GM10248 (cell line): ENCODE results near the gene TRAP1.

Experiments
- CTCF ChIA-PET: fragments of 300-600 bp; sonication (Branson Sonifier 250); formaldehyde crosslinking; extraction: SDS; loops from one replicate; lab custom pipeline; 2021; ENCODE audit warnings: antibody characterized with exemption; lab: Yijun Ruan, JAX
- POLR2A ChIA-PET: fragments of 350-650 bp; sonication (Branson Sonifier 250); formaldehyde crosslinking; extraction: SDS; loops from one replicate; lab custom pipeline; 2020; ENCODE audit warnings: antibody characterized with exemption; lab: Yijun Ruan, JAX
- DNase-seq: peaks from one replicate; pipeline ENCODE4 v3.0.0; 2012; ENCODE audit errors: extremely low spot score
- TF ChIP-seq, protein P1 (sequence below): IDR thresholded peaks from 2 replicates; pipeline ENCODE4 v1.5.1; 2012; ENCODE audit warnings: mild to moderate bottlenecking, low read depth; ENCODE audit errors: extremely low read depth, missing control alignments, control extremely low read depth

Gene TRAP1

DNA sequence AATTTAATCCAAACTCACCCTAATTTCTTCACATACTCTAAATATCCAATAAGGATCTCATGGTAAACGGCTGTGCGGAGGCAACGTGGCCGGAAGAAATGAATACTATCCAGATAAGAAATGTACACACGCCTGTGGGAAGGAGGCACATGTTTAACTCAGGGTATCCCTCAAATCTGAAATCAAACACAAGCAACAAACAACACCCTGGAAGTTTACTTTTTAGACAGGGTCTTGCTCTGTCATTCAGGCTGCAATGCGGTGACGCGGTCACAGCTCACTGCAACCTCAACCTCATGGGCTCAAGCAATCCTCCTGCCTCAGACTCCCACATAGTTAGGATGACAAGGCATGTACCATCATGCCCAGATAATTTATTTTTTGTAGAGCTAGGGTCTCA, 21.2 kb upstream of the TRAP1 start:
- DNase-seq: no peak
- ChIA-PET POLR2A (no interaction called here), CTCF (interaction anchor here (1.5 kb wide), 1 partner anchor 41 kb away, joined by 3 read pairs; no protein-coding TSS in a partner anchor)
- TF ChIP-seq, protein P1, sequence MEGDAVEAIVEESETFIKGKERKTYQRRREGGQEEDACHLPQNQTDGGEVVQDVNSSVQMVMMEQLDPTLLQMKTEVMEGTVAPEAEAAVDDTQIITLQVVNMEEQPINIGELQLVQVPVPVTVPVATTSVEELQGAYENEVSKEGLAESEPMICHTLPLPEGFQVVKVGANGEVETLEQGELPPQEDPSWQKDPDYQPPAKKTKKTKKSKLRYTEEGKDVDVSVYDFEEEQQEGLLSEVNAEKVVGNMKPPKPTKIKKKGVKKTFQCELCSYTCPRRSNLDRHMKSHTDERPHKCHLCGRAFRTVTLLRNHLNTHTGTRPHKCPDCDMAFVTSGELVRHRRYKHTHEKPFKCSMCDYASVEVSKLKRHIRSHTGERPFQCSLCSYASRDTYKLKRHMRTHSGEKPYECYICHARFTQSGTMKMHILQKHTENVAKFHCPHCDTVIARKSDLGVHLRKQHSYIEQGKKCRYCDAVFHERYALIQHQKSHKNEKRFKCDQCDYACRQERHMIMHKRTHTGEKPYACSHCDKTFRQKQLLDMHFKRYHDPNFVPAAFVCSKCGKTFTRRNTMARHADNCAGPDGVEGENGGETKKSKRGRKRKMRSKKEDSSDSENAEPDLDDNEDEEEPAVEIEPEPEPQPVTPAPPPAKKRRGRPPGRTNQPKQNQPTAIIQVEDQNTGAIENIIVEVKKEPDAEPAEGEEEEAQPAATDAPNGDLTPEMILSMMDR: no peak

DNA sequence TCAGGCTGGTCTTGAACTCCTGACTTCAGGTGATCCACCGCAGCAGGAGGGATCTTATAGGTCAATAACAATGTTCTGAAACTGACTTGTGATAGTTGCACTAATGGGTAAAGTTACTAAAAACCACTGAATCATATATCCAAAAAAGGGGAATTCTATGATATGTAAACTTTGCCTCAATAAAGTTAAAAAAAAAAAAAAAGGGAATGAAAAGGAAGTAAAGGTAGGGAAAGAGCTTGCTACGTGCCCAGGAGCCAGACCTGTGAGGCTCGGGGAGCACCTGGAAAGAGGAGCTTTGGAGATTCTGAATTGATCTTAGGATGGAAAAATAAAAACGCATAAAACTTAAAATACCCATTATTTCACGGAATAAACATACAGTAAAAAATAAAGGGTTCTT, 20.8 kb upstream of the TRAP1 start:
- CTCF ChIA-PET: interaction anchor here (1.5 kb wide), 1 partner anchor 41 kb away, joined by 3 read pairs; no protein-coding TSS in a partner anchor
- TF ChIP-seq, protein P1: no peak
- POLR2A ChIA-PET: no interaction called here
- DNase-seq: no peak

DNA sequence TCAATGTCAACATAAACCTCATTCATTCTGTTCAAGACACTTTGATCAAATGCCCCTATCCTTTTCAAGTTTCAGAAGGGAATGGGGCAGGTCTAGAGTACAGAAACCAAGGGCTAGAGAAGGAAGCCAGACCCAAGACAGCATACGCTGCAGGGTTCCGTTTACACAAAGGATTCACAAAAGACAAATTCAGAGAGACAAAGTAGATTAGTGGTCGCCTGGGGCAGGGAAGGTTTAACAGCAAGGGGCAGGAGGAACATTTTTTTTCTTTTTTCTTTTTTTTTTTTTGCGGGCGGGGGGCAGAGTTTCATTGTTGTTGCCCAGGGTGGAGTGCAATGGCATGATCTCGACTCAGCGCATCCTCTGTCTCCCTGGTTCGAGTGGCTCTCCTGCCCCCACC, 19.9 kb upstream of the TRAP1 start:
- ChIA-PET POLR2A (no interaction called here), CTCF (no interaction called here)
- no peak for DNase-seq
- TF ChIP-seq, protein P1: no peak

DNA sequence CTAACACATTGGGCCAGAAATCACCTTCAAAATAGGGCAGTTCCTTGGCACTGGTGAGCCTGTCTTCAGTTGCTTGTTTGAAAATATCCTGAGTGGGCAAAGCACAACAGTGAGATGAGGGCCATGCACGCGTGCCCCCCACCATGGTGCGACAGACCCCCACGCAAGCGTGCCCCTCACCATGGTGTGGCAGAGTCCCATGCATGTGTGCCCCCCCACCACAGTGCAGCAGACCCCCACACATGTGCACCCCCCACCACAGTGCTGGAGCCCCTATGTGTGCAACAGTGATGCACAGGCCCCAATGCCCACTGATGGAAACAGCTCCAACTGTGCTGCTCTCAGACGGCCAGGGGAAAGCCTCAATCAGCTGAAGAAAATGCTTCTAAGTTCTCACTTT, 18.8 kb upstream of the TRAP1 start:
- ChIA-PET POLR2A (no interaction called here), CTCF (no interaction called here)
- no peak for DNase-seq
- TF ChIP-seq, protein P1: no peak

DNA sequence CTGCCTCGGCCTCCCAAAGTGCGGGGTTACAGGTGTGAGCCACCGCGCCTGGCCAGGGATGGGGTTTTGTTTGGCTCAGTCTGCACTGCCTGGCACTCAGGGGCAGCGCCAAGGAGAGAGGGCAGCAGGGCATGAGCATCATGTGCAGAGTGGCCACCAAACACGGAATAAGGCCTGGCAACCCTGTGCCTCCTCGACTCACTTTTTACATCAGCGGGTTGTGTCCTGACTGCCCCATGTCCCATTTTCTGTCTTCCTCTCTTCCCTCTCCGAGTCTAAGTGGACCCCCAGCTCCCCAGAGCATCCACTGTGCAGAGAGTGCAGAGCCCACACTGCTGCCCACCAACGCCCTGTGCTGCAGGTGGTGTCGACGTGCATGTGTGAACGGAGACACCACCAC, 18.2 kb upstream of the TRAP1 start:
- DNase-seq: no peak
- TF ChIP-seq, protein P1: no peak
- ChIA-PET POLR2A (no interaction called here), CTCF (no interaction called here)

DNA sequence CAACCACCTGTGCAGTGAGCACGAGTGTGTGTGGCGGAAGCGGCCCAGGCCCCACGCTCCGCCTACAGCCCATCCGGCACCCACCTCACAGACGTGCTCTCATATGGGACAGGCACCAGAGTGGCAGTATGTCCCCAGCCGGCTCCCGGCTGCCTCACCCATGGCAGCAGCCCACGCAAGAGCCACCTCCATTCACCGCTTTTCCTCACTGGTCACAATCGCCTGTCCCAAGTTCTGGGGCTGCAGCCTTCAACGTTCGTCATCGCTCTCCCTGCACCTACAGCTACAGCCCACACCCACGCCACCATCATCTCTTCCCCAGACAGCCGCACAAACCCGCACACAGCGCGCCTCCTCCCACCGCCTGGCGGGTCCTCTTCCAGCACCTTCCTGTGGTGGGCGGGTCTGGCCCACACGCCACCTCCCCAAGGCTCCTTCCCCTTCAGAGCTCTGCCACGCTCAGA, 17.5 kb upstream of the TRAP1 start:
- CTCF ChIA-PET: no interaction called here
- POLR2A ChIA-PET: no interaction called here
- TF ChIP-seq, protein P1: no peak
- DNase-seq: no peak
